HG03520 (cell line): ENCODE measurements around the gene LRBA.

ENCODE experiments used
- ATAC-seq: cut with Tn5 transposase; IDR thresholded peaks from one replicate; pipeline ENCODE4 v1.9.1; 2021; ENCODE audit warnings: mild to moderate bottlenecking, moderate library complexity; ENCODE audit not compliant: unreplicated experiment

LRBA gene

DNA sequence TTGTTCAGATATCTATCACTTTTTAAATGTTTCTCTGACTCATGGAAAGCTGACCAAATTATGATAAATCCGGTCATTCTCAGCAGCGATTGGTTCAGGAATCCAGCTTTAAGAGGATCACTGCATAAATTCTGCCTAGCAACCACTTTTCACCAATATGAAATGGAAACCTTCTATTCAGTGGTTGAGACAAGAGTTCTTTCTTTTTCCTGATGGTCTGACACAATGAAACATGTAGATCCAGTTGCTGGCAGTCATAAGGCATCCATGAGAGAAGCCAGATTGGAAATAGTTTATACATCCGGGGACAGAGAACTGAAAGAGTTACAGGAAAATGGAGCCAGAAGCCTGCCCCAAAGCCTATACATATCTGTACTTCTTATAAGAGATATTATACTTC is 406.0 kb downstream of the LRBA start:
- no peak for ATAC-seq

DNA sequence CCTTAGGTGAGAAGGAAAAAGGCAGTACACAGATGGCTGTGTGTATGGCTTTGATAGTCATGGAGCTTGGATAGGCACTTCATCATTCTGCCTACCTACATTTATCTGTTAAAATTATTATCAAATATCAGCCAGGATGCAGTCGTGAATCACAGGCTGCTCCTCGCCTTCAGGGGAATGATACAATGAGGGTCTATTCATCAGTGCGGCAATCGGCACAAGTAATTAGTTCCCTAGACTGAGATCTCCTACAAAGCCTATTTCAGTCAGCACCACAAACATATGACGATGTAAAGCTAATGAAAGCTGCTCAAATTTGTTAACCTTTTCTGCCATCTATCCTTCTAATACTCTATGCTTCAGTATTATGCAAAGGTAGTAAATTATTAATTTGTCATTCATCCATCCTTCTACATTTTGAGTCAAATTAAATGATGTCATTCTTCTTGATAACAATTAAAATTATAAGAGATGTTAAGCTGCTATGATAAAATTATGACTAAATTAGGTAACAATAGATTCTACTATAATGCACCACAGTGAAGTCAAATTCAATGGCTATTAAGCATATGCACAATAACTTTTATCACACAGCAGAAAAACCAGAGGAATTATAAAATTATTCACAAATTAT is 414.2 kb downstream of the LRBA start:
- ATAC-seq, result no peak

DNA sequence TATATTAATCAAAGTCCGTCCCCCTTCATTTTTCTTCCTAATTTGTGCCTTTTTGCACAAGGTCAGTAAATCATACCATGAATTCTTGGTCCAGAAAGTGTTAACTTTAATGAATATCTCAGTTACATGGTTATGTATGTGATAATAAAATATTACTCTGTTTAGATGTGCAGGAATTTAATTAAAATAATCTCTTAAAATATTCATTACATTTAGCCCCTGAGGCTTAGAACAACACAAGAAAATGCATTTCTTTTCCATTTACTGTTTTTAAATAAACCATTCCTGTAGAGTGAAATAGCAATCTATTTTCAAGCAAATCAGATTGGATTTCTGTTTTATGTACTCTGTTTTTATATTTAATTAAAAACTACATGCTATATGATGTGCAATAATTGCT is 415.5 kb downstream of the LRBA start:
- ATAC-seq, result no peak

DNA sequence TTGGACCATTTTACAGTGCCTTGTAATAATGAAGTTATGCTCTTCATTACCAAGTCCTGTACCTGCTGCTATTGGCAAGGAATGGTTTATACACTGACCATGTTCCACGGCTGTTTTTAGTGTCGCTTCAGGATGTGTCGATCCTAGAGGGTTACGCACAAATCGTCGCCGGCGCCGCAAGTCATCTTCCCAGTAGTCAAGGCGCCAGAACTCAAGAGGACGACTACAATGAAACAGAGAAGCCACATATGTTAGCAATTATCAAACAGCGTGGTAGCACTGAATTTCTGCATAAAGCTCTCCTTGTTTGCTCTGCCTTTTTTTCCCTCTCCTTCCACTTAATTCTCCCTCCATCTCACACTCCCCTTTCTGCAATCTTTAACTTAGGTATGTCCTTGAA is 416.2 kb downstream of the LRBA start:
- ATAC-seq, result no peak

DNA sequence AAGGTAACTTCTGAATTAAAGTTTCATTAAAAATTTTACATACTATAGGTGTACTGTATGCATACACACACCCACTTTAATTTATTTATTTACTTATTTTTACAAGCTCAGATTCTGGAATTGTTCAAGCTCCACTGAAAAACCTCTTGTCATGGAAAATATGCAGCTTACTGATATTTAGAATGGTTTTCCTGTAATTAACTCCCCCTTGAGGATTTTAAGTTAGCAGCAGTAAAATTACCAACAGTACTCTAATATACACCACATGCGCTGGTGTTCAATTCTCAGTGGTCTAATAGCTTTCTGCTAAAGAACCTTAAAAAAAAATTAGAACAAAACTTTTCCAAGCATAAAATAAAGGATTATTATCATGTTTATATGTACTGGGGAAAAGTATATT is 421.1 kb downstream of the LRBA start:
- no peak for ATAC-seq

DNA sequence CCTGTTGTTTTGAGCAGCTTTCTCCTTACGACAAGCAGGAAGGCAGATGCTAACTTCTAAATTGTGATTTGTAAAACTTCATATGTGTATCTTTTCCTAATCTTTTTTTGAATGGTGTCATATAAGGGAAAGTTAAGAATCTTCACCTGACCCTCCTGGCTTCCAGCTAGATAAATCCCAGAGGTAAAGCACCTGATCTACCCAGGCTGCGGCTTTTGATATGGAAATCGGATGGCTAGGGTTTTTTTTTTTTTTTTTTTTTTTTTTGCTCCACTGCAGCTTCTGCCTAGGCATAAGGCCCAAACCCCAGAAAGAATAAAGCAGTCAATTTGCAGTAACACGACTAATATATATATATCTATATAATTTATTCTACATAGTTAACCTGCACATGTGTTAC is 423.2 kb downstream of the LRBA start:
- ATAC-seq, result no peak

DNA sequence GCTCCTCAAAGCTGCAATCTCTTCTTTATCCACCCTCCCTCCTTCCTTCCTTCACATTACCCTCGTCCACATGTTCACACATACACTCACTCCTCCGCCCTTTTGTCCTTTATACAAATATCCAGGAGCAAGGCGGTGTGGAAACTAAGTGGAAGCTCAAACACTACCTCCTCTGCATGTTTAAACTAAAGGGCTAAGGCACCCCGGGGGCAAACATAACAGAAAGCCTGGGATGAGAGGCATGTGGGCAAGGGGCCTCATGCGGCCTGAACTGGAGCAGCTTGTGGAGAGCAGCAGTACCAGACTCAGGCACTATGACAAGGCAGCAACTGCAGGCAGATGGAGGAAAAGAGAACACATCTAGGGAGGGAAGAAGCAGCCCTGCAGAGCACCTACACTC is 423.7 kb downstream of the LRBA start:
- ATAC-seq, result no peak

DNA sequence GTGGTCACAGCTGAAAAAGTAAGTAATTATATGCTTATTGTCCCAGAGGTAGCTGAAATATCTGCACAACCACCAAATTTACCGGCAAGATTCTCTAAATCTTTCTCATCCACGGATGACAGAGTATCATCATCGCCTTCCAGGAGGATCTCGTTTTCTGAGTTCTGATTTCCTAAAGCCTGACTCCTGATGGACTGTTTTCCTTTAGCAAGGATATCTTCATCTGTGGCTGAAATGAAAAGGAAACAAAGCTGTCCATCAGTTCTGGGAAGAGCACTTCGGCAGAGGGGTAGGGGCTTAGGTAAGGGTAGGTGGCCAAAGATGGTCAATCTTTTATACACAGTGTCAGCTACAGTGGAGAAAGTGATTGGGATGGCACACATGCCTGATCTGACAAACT is 424.5 kb downstream of the LRBA start:
- ATAC-seq, result no peak

DNA sequence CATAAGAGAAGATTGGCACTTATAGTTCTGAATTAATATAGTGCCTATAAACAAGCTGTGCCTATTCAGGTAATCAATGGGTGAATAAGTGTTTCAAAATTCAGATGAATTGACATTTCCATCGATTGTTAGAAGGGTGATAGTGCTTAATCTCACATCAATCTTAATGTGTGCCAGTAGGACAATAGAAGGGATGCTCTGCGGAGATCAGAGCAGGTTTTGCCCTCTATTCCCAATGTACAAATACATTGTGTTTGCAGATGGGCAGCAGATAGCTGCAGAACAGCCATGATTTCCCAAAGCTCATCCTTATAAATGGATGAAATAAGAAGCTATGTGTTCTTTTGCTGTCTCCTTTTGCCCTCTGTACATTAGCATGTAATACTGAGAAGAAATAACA is 425.9 kb downstream of the LRBA start:
- ATAC-seq, result no peak

DNA sequence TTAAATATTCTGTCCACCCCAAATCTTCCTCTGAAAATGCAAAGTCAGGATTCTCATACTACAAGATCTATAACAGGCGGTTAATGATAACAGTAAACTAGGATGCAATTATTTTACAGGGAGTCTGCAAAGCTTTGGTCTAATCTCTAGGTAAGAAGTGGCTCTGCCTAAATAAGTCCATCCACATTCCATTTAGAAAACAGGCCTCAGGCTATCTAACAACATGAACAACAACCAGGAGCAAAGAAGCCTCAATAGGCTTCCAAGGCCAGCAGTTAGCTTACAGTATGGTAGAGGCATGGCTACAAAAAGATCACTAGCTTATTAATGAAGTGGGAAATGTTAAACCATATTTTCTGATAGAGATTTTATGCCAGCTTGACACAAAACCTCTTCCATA is 426.8 kb downstream of the LRBA start:
- ATAC-seq, result no peak

DNA sequence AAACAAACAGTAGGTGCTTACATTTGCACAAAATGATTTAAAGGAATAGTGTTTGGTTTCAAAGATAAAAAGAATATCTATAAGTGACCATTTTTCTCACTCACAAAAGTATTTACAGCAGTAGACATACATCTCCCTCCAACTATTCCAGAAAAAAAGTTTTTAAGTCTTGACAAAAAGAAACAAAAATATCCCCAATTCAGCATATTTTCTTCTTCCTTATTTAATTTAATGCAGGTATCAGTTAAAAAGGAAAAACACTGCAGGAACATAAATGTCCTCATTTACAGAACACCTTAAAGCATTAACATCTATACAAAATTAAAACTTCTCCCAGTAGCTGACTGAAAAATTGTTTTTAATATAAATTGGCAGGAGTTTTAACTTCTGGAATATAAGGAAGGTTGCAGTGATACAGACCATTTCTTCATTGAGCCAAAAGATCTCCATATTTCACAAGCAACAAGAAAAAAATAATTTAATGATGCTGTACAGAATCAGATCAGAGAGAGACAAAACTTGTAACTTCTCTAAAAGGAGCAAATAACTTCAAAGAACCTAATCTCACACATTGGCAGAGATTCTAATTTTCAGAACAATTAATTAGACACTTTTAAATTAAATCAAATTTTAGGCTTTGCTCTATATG is 428.8 kb downstream of the LRBA start:
- ATAC-seq, result no peak

DNA sequence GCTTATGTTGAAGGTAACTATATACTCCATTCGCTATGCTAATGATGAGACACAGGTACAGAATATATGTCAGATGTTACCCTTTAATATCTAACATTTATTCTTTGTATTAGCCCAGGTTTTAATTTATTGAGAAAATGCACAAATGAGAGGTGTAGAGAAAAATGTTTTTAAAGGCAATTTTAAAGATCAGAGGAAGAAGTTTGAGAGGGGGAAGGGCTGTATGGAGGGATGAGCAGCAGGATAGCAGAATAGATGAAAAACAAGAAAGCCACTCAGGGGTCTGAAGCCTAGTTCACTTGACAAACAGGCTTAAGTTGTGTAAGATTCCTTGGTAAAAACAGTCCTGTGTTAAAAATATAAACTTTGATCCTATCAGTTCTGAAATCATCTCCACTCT is 429.5 kb downstream of the LRBA start:
- ATAC-seq, result no peak

DNA sequence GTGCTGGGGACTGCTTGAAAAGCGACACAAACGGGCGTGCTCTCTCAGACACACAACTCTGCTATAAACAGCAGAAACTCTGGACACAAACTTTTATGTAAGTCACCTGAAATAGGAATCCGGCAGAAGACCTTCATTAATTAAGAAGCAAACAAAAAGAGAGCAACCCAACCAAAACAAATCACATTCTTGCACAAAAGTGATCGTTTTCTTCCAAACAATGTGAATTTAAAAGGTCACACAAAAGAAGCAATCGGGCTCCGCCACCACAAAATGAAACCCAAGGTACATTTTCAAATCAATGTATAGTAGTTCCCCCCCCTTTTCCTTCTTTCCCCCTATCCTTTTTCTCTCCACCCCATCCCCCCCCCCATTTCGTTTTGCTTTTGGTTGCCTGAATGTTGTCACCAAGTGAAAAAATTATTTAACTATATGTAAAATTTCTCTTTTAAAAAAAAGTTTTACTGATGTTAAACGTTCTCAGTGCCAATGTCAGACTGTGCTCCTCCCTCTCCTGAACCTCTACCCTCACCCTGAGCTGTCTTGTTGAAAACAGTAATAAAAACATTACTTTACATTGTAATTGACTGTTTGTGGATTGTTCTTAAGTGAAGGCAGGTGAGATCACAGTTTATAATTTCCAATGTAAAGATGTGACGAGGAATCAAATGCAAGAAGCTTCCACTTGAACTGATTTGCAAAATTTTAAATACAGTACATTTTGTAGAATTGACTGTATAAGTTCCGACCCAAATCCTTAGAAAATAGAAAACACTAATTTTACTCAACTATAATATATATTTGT is 430.8 kb downstream of the LRBA start:
- ATAC-seq, result no peak

DNA sequence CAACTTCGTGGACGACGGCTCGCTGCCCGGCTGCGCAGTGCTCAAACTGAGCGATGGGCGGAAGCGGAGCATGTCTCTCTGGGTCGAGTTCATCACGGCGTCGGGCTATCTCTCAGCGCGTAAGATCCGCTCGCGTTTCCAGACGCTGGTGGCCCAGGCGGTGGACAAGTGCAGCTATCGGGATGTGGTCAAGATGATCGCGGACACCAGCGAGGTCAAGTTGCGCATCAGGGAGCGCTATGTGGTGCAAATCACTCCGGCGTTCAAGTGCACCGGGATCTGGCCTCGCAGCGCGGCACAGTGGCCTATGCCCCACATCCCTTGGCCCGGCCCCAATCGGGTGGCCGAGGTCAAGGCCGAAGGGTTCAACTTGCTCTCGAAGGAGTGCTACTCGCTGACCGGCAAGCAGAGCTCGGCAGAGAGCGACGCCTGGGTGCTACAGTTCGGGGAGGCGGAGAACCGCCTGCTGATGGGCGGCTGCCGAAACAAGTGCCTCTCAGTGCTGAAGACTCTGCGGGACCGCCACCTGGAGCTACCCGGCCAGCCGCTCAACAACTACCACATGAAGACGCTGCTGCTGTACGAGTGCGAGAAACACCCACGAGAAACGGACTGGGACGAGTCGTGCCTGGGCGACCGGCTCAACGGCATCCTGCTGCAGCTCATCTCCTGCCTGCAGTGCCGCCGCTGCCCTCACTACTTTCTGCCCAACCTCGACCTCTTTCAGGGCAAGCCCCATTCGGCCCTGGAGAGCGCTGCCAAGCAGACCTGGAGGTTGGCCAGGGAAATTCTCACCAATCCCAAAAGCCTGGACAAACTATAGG is 431.6 kb downstream of the LRBA start:
- no peak for ATAC-seq

DNA sequence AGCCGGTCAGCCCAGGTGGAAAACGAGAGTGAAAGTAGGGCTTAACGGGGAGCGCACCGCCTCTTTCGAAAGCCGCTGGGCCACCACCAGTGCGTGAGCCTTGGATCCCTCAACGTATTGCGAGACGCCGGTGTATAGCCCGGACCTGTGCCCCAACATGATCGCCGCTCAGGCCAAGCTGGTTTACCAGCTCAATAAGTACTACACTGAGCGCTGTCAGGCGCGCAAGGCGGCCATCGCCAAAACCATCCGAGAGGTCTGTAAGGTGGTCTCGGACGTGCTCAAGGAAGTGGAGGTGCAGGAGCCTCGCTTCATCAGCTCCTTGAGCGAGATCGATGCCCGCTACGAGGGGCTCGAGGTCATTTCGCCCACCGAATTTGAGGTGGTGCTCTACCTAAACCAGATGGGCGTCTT is 432.2 kb downstream of the LRBA start:
- no peak for ATAC-seq

DNA sequence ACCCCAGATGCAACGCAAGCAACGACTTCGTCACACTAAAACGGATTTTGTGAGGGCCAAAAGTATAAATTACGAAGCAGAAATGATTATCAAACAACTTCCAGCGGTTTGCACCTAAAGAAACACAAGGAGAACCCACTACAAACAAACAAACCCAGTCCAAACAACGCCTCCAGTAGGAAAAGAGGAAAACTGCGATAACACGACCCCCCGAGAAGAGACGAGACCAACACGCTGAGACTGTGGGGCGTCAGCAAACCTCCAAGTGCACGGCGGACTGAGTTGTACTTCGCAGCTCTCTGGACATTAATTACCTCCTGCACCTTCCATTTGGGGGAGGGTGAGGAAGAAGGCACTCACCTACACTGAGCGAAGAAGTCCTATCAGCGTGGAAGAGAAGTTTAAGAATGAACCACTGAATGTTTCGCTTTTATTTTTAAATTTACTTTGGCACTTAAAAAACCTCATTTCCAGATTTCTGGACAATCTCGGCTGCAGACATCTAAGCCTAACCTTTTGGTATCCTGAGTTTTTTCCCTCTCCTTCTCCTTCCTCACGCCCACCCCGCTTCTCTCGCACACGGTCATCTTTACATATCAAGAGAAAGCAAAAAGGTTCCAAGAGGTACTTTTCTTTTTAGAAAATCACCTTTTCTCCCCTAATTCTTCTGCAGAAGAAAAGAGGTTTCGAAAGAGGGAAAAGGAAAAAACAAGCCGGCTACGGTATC is 432.8 kb downstream of the LRBA start, which contains the start of gene MAB21L2:
TSS of gene MAB21L2 (plus strand) at position 6 of the 727 bp plus-strand sequence. CDS start 879 bp downstream, outside the sequence.
- ATAC-seq, result no peak

DNA sequence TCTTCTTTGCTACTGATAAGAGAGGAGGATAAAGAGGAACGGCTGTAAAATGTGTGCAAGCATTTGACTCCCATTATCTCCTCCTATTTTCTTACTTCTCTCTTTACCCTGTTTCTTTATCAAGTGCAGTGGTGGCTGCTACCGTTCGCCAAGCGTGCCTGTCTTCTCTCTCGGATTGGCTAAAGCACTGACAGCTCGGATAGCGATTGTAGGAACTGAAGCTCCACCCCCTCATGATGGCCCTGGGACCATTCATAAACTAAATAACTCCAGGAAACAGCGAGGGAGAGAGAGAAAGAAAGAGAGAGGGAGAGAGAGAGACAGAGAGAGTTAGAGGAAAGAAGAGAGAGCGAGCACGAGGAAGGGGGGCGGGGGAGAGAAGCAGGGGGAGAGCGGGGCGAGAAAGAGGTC is 433.4 kb downstream of the LRBA start:
- no peak for ATAC-seq

DNA sequence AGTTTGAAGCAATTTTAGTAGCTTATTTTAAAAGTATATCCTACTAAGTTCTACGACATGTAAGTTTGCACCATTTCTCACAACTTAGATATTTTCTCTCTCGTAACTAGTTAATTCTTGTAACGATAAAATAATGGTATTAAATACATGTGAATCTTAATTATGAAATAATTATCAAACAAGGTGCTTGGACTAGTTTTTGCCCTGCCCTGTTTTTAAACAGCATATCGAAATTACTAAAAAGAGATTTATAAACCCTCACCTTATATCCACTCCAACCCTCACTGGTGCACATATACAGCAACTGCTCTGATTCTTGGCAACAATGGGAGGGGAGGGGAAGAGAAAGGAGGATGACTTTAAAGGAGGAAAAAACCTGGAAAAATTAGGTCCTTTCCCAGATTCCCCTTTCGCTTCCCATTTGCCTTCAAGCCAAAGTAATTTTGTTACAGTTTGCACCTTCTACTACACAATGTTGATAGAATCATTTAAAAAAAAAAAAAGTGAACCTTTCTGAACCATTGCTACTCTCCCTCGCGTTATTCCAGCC is 434.0 kb downstream of the LRBA start:
- no peak for ATAC-seq

DNA sequence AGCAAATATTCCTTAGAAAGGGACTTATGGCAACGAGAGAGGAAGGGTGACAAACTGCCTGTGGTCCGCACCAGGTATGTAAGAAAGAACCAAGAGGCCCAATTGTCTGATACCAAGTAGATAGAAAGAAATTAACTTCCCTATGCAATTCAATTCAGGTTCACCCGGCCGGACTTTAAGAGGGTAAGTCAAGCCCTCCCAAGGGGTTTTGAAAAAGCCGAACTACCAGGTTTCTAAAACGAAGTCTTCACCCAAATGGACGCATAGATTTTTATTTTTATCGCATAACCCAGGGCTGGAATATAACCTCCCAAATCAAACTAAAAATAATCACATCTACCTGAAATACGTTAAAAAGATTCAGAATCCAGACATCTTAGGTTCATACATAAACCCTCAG is 434.8 kb downstream of the LRBA start:
- ATAC-seq, result no peak

DNA sequence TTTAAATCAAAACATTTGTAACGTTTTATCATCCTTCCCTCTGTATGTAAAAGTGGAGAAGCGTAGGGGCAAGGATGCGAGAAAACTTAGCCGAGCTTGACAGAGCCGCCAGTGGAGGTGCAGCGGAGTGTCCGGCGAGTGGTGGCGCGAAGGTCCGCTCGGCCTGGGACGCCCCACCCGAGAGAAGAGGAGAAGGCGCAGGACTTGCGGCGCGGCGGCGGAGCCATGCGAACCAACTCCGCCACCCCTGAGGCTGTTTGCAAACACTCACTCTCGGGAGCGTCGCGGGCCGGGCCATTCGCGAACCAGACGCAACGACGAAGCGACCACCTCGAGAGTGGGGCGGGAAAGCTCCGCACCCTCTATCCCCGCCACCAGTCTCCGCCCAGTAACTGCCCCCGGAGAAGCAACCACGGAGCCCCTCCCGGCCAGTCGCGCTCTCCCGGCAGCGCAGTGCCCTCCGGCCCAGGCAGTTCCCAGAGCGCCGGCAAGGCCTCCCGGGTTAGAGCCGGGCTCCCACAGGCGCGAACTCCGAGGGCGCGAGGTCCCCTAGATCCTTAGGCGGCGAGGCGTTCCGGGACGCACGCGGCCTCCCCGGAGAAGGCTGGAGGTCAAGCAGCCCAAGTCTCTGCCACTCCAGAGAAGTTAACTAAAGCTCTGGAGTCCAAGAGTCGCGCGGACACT is 435.4 kb downstream of the LRBA start:
- no peak for ATAC-seq
